HG03575 (cell line): Measurements from ENCODE around the gene MED16.
A peak's percentile ranks its signal among the peaks of the same experiment; 100 is the strongest.

ENCODE experiments used
- ATAC-seq: cut with Tn5 transposase; IDR thresholded peaks from one replicate; pipeline ENCODE4 v1.9.1; 2021; ENCODE audit not compliant: unreplicated experiment, insufficient number of reproducible peaks, low FRiP score; ENCODE audit errors: extremely low read depth

Gene MED16, protein sequence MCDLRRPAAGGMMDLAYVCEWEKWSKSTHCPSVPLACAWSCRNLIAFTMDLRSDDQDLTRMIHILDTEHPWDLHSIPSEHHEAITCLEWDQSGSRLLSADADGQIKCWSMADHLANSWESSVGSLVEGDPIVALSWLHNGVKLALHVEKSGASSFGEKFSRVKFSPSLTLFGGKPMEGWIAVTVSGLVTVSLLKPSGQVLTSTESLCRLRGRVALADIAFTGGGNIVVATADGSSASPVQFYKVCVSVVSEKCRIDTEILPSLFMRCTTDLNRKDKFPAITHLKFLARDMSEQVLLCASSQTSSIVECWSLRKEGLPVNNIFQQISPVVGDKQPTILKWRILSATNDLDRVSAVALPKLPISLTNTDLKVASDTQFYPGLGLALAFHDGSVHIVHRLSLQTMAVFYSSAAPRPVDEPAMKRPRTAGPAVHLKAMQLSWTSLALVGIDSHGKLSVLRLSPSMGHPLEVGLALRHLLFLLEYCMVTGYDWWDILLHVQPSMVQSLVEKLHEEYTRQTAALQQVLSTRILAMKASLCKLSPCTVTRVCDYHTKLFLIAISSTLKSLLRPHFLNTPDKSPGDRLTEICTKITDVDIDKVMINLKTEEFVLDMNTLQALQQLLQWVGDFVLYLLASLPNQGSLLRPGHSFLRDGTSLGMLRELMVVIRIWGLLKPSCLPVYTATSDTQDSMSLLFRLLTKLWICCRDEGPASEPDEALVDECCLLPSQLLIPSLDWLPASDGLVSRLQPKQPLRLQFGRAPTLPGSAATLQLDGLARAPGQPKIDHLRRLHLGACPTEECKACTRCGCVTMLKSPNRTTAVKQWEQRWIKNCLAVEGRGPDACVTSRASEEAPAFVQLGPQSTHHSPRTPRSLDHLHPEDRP

DNA sequence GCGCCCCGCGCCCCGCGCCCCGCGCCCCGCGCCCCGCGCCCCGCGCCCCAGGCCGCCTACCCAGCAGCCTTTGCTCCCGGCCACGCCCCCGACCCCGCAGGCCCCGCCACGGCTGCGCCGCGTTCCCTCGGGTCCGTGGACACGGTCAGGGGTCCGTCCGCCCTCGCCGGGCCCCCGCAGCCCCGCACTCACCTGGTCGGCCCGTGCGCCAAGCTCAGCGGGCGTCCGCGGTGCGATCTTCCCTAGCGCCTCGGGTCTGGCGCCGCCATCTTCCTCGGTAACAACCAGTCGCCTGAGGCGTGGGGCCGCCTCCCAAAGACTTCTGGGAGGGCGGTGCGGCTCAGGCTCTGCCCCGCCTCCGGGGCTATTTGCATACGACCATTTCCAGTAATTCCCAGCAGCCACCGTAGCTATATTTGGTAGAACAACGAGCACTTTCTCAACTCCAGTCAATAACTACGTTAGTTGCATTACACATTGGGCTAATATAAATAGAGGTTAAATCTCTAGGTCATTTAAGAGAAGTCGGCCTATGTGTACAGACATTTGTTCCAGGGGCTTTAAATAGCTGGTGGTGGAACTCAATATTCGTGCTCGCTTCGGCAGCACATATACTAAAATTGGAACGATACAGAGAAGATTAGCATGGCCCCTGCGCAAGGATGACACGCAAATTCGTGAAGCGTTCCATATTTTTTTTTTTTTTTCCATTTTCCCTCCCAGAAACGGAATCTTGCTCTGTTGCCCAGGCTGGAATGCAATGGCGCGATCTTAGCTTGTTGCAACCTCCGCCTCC lies at the start of gene MED16, which contains the start of gene RNU6-9:
Gene MED16 (minus strand): TSS at position 294 of the 796 bp plus-strand sequence. CDS start 2,056 bp downstream, outside the sequence.
Gene RNU6-9 (plus strand): TSS at position 591 of the 796 bp plus-strand sequence.
- peak; percentile 44 for ATAC-seq

DNA sequence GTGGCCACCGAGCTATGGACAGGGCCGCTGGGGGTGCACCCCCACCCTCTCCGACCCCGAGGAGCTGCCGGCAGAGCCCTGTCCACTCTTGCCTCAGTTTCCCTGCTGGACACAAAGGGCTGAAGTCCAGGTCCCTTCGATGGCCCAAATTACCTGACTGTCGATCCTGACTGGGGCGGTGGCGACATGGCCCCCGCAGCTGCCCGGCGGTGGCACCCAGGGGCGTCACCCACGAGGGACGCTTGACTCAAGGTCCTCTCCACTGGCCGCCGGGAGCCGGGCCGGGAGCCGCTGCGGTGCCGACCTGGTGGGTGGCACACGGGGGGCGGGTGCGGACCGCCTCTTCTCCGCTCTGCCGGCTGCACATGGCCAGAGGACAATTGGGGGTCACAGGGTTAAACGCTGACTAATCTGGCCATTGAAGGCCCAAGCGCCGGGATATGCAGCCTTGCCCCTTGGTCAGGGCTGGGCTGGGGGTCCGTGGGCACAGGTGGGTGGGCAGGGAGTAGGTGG lies 49.2 kb upstream of the MED16 start:
- ATAC-seq: no peak

DNA sequence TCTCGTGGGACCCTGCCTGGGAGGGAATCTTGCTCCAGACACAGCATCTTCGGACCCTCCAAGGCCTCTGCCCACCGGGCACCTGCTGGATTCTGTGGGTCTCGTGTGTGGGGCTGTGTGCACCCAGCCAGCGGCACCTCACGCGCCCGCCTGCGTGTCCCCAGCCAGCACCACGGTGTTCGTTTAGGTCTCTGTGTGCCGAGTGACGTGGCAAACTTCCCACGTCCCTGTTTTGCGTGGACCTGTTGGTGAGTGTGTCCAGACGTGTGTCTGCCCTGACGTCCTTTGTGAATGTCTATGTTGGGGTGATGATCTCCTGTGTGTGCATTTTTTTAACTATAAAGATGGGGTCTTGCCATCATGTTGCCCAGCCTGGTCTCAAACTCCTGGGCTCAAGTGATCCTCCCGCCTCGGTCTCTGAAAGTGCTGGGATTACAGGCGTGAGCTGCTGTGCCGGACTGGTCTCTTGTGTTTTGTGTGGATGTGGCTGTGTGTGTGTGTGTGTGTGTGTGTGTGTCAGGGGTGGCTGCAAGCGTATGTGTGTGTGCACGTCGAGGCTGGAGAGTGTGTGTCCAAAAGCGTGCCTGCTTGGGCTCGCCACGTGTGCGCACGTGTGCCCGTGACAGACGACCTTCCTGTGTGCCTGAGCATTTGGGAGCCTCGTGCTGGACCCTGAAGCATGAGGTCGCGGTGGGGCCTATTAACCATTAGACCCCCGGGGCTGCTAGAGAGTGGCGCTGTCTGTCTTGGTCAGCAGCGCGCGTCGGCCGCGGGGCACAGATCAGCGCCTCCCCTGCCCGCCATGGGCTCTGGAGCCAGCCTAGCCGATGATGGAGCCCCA lies 48.5 kb upstream of the MED16 start:
- no peak for ATAC-seq

DNA sequence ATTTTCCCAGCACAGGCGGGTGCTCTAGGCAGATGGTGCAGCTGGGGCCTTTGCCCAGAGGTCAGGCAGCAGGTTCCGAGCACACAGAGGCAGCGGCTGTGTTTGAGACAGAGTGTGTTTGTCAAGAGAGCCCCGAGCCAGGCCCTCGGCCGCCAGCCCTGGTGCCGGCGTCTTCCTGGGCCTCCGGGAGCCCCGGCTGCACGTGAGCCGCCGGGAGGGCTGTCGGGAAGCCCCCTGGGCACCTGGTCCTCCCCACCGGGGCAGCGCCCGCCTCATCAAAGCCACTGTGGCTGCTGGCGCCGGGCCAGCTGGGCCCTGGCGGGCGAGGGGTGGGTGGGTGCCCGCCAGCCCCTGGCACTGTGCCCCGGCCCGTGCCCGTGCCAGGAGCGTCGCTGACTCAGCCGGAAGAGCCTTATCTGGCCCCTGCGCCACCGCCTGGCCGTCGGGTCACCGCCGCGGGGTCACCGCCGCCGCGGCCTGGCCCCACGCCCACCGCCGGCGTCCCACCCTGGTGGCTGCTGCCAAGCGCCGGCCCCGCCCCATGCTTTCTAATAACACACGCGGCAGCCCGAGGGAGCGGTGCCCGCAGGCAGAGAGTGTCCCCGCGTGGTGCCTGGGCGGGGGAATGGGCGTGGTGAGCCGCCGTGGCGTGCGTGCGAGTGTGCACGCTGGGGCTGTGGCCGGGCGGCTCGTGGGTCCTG lies 47.8 kb upstream of the MED16 start:
- ATAC-seq: no peak

DNA sequence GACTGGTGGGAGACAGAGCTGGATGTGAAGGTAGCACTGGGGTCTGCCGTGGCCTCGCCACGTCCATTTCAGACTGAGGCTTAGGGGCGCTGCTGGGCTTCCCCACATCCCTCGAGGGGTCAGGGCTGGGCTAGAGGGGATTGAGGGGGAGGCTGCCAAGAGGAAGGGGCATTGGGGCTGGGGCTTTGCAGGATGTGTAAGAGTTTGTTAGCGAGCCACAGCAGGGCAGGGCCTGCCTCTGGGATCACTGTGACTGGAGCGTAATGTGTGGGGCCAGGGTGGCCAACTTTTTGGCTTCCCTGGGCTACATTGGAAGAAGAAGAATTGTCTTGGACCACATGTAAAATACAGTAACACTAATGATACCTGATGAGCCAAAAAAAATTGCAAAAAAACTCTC lies 46.9 kb upstream of the MED16 start:
- ATAC-seq: no peak

DNA sequence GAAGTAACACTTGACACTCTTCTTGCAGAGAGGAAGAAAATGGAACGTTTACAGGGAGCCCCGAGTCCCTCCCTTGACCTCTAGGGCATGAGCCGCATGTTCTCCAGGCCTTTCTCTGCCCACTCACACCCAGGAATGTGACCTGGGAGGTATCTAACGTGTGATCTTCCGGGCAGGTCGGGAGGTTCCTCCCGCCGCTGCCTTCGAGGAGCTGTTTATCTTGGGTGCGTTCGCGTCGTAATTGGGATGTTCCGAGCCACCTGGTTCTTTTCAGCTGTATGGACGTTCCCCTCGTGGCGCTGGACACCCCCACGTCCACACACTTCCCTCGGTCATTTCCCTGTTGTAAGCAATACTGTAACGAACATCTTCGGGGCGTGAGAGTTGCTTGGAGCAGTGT lies 46.5 kb upstream of the MED16 start:
- no peak for ATAC-seq

DNA sequence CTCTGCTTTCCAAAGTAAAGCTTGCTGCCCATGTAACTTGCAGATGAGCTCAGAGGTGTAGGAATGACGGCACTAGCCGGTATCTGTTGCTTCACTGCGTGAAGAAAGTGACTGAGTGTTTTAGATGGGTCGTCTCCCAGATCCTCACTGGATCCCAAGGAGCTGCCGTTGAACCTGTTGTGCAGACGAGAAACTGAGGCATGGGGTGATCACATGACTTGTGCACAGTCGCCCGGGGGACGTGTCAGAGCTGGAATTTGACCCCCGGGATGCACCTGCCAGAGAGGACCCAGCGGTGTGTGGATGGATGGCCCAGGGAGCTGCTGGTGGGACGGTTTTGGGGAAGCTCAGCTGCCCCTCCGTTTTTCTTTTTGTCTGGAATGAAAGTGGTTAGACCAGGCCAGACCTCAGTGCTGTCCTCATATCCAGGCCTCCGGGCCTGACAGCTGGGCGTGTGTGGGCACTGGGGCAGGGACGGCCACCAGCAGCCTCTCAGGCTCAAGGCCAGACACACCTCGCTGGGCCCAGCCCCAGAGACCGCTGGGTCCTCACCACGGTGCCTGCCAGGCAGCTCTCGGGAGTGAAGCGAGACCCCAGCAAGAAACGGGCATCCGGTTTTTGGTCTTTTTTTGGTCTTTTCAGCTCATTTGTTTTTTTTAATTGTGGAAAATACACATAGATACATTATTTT lies 45.4 kb upstream of the MED16 start:
- no peak for ATAC-seq

DNA sequence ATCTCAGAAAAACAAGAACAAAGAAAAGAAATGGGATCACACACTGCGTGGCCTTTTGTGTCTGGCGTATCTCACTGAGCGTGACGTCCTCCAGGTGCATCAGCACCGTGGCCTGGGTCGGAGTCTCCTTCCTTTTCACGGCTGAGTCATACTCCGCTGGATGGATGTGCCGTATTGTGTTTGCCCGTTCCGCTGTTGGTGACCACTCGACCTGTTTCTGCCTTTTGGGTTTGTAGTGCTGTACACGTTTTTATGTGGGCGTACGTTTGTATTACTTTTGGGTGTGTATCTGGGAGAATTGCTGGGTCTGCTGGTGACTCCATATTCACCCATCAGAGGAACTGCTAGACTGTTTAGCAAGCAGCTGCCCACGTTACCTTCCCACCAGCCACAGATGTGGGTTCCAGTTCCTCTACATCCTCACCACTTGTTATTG lies 44.3 kb upstream of the MED16 start:
- no peak for ATAC-seq

DNA sequence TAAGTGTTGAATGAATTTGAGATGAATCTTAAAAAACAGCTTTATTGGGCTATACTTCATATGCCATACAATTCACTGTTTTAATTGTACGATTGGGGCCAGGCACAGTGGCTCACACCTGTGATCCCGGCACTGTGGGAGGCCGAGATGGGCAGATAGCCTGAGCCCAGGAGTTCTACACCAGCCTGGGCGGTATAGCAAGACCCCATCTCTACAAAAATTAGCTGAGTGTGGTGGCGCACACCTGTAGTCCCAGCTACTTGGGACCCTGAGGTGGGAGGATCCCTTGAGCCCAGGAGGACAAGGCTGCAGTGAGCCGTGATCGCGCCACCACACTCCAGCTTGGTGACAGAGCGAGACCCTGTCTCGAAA lies 43.2 kb upstream of the MED16 start:
- ATAC-seq: no peak

DNA sequence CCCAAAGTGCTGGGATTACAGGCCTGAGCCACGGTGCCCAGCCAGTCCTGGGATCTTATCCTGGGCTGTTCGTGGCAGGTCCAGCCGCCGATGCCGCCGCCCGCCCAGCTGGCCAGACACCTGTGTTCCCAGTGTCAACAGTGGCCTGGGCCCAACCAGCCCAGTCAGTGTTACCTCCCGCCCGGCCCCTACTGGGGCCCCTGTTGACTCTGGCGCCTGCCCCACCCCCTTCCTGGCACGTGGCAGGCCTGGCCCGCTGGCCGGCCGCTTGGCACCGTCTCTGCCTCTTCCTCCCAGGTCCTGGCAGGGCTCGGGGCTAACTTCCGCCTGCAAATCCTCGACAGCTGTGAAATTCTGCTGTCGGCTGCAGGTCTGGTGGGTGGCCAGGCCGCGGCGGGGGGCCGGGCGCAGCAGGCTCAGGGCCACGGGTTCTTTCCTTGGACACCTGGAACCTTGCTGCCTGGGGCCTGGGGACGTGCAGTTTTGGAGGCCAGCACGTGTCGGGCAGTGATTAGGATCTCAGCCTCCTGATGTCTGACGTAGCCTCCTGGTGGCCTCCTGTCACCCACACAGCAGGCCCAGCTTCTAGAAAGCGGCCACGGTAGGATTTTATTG lies 42.0 kb upstream of the MED16 start:
- ATAC-seq: no peak

DNA sequence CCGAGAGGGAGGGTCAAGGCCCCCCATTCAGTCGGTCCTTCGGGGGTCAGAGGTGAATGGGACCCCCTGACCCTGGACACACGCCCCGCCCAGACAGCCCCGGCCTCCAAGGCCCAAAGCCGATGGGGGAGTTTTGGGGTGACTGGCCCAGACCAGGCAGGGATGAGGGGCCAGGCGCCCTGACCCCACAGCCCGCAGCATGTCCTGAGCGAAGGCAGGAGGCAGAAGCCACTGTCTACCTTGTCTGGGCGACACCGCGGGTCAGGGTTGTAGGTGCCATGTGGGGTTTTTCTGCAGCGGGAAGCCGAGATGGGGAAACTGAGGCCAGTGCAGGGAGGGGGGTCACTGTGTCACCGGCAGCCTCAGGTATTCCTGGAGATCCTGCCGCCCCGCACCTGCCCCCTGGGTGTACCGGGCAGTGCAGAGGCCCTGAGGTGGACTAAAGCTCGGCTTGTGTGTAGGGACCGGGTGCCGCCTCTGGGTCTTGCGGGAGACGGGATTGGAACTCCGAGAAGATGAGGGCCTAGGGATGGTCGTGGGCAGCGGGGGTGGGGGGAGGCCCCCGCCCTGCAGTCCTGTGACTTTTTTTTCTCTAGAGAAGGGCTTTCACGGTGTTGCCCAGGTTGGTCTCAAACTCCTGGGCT lies 41.3 kb upstream of the MED16 start:
- no peak for ATAC-seq

DNA sequence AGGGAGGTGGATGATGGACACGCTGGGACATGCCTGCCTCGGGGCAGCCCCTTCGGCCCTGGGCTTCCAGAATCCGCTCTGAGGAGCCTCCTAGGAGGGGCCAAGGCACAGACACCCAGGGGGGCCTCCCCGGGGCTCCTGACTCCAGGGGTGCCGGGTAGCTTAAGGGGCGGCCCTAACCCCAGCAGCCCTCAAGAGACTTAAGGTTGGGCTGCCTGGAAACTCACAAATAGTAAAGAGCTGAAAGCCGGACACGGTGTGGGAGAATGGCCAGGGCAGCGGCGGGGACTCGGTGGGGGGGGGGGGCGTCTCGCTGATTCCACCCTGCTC lies 40.5 kb upstream of the MED16 start:
- no peak for ATAC-seq

DNA sequence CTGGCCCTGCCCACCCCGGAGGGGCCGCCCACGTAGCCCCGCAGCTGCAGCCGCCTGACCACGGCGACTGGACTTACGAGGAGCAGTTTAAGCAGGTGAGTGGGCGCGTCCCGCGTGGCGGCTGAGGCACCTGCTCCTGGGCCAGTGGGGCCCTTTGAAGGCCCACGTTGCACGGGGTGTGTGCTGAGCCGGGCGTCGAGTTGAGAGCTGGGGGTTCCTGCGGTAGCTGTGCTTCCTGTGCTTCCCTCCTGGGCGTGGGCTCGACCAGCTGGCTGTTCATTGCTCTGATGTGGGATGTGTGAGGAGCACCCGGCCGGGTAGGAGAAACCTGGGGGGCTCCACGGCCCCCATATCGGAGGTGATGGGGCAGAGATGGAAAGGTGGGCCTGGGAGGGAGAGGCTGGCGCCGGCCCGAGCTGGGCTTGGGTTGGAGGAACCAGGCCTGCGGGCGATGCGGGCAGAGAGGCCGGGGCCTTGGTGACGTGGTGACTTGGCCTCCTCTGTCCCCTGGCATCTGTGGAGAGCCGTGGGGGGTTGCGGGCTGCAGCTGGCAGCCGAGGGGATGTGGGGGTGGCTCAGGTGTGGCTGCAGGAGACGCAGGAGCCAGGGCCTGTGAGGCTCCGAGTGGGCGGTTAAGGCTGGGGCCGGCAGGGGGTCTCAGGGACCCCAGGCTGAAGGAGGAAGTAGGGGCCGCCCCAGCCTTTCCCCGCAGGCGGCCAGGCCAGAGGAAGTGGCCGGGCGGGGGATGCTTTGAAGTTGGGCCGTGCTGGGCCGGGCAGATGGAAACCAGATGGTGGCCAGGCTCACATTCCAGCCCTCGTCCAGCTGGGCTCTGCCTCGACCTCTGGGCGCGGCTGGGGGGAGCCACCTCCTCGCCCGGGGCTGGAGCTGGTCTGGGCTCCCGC lies 39.9 kb upstream of the MED16 start:
- ATAC-seq: no peak

DNA sequence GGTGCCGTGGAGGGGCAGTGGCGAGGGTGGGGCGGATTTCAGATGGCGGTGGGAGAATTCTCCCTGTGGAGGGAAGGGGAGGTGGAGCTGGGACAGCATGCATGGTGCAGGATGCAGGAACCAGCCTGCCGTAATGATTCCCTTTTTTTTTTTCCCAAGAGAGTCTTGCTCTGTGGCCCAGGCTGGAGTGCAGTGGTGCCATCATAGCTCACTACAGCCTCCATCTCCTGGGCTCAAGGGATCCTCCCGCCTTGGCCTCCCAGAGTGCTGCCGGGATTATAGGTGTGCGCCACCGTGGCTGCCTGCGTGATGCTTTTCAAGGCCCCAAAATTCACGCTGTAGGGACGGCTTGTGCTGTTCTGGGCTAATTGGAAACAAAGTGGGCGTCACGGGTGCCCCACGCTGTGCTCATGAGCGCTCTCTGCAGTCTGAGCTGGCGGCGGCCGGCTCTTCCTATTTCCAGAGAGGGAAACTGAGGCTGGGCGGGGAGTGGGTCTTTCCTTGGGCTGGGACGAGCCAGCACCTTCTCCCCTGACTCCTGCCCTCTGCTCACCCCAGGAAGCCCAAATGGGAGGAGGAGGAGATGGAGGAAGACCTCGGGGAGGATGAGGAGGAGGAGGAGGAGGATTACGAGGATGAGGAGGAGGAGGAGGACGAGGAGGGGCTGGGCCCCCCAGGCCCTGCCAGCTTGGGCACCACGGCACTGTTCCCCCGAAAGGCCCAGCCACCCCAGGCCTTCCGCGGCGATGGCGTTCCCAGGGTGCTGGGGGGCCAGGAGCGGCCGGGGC lies 39.1 kb upstream of the MED16 start:
- no peak for ATAC-seq

DNA sequence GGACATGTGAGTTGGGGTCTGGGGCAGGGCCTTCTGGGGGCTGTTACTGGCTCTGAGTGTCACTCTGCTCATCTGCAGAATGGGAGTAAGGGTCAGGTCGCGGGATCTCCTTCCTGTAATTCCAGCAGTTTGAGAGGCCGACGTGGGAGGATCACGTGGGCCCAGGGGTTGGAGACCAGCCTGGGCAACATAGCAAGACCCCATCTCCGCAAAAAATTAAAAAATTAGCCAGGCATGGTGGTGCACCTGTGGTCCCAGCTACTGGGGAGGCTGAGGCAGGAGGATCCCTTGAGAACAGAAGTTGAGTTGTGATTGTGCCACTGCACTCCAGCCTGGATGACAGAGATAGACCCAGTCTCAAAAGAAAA lies 36.9 kb upstream of the MED16 start:
- ATAC-seq: no peak
